GM18909 (cell line): ENCODE measurements around the gene COBLL1.
"Not testable (repeated sequence)": the region's sequence is repeated elsewhere in the genome, so short reads cannot be mapped to it uniquely, and the experiment has no call there.

Experiments used
- ATAC-seq: cut with Tn5 transposase; IDR thresholded peaks from one replicate; pipeline ENCODE4 v1.9.1; 2021; ENCODE audit warnings: mild to moderate bottlenecking; ENCODE audit not compliant: unreplicated experiment, poor library complexity

The COBLL1 gene, protein sequence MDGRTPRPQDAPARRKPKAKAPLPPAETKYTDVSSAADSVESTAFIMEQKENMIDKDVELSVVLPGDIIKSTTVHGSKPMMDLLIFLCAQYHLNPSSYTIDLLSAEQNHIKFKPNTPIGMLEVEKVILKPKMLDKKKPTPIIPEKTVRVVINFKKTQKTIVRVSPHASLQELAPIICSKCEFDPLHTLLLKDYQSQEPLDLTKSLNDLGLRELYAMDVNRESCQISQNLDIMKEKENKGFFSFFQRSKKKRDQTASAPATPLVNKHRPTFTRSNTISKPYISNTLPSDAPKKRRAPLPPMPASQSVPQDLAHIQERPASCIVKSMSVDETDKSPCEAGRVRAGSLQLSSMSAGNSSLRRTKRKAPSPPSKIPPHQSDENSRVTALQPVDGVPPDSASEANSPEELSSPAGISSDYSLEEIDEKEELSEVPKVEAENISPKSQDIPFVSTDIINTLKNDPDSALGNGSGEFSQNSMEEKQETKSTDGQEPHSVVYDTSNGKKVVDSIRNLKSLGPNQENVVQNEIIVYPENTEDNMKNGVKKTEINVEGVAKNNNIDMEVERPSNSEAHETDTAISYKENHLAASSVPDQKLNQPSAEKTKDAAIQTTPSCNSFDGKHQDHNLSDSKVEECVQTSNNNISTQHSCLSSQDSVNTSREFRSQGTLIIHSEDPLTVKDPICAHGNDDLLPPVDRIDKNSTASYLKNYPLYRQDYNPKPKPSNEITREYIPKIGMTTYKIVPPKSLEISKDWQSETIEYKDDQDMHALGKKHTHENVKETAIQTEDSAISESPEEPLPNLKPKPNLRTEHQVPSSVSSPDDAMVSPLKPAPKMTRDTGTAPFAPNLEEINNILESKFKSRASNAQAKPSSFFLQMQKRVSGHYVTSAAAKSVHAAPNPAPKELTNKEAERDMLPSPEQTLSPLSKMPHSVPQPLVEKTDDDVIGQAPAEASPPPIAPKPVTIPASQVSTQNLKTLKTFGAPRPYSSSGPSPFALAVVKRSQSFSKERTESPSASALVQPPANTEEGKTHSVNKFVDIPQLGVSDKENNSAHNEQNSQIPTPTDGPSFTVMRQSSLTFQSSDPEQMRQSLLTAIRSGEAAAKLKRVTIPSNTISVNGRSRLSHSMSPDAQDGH

DNA sequence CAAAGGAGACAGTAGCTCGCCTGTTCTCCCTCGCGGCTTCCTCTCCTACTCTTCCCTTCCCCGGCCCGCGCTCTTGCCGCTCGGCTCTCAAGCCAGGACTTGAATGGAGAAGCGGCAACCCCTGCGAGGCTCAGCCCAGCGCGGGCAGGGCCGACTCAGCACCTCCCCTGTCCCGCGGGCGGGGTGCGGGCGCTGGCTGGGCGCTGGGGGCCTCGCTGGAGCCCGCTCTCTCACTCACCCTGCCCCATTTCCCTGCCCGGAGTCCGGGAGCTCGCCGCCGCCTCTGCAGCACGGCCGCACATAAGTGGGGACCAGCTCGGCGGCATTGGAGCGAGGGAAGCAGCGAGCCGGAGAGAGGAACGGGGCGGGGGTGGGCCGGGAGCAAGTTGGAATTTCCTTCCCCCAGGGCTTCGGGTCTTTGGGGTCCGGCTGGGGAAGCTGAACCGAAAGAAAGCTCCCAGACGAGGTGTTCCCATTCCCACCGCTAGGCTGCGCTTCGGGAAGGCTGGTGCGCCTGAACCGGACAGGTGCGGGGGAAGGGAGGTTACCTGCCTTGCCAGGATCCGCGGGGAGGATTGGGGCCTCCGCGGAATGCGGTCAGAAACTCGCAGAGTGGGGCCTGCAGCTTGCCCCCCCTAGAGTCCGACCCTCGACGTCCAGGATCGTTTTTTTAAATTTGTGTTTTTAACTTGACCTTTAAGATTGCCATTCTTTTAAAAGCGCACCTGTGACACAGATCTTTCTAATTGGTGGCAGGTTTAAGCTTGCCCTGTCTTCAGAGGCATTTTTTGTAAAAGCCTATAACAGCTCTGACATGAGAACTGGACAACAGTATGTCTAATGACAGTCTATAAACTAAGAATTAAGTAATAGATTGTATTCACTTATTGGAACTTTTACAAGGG is at the start of gene COBLL1:
COBLL1 (minus strand) TSS at position 105 of the 905 bp plus-strand sequence. CDS start 627 bp downstream, outside the sequence.
- peak; percentile 71 for ATAC-seq

DNA sequence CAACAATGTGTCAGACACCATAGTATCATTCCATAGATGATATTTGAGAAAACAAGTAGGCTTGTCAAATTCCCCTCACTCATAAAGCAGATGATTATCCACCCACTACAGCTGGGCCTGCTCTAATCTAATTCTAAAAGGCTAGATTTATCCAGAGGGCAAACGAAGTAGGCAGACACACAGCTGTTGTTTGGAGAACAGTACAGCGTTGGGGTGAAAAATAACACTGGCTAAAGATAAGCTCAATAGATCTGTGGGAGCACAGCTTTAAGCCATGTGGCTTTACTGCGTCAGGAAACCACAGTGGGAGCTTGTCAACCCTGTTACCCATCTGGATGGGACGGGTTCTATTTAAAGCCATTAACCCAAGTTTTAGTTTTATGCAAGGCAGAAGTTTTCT is 48.9 kb upstream of the COBLL1 start:
- ATAC-seq, result no peak

DNA sequence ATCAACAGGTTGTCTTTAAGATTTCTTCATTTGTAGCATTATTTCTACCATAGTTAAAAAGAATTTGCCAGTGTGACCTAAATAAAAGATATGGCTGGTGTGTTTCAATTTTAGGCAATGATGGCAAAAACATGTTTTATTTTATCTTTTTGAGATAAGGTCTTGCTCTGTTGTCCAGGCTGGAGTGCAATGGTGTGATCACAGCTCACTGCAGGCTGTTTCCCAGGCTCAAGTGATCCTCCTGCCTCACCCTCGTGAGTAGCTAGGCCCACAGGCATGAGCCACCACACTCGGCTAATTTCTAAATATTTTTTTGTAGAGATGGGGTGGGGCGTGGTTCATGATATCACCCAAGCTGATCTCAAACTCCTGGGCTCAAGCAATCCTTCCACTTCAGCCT is 47.0 kb upstream of the COBLL1 start:
- ATAC-seq, result no peak

DNA sequence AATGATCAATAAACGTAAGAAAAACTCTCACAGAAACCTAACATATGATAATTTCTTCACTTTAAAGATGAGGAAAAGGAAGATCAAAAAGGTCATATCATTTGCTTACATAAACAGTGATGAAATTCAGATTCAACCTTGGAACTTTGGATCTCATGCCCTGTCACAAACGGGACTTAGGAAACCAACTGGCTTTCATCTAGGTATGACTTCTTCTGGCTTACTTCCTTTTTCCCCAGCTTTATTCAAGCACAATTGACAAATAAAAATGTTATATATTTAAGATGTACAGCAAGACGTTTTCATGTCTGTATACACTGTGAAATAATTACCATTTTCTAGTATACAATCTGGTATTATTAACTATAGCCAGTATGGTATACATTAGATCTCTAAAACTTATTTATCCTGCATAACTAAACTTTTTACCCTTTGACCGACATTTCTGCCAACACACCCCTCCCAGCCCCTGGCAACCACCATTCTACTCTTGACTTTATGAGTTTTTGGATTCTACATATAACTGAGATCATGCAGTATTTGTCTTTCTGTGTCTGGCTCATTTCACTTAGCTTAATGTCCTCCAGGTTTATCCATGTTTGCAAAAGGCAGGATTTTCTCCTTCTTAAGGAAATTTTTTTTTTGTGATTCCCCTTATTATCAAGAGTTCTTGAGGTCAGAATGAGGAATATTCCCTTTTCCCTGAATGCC is 46.0 kb upstream of the COBLL1 start:
- no peak for ATAC-seq

DNA sequence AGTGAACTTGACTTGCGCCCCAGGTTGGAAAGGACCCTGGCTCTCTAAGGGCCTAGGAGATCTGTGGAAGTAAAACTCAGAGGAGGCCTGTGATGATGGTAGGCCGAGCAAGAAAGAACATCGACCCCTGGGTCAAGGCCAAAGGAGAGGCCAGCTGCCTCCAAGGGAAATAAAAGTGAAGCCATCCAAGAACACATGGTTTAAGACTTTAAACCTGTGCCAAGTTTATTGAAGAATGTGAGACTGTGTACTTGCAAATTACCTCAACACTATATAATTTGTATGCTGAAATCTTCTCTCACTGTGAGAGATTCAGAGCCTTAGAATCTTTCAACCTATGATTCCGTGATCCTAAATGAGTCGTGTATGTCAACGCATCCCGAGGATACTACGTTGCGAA is 40.7 kb upstream of the COBLL1 start:
- ATAC-seq, result no peak

DNA sequence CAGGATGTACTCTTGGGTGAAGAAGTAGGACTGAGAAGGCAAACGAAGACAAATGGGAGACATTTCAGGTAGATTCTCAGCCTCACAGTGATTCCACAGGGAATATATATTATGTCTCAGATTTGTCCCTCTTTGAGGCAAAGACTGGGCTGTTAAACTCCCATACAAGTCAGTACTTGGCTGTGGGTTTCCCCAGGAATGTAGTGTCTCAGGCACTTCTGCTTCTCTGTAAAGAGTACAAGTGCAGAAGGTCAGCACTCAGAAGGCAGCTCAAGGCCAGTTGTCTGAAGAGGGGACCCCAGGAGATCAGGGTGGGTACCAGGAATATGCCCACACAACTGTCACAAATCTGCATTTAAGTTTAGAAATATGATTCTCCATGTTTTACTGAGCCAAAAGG is 39.9 kb upstream of the COBLL1 start:
- no peak for ATAC-seq

DNA sequence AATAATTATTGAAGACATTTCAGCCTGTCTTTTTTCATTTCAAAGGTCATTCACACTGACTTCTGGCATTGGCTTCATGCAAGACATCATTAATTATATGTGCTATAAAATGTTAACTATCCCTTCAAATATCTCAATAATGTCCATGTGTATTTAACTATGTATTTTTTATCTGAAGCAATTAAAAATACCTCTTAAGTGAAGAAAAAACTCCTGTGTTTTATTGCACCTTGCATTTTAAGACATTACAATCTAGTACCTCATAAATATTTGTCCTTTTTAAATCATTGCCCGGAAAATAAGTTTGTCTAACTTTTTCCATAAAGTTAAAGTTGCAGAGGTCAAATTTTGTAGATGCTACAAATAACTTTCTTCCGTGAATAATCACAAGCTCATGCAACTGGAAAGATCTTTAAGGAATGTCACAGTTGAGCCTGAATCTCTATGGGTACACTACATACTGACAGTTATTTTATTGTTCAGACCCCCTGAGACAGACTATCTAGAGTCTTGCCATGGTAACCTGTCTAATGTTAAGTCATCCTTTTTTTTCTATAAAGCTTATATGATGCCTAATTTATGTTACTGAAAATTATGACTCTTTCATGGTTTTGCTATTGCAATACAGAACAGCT is 38.4 kb upstream of the COBLL1 start:
- ATAC-seq, result no peak

DNA sequence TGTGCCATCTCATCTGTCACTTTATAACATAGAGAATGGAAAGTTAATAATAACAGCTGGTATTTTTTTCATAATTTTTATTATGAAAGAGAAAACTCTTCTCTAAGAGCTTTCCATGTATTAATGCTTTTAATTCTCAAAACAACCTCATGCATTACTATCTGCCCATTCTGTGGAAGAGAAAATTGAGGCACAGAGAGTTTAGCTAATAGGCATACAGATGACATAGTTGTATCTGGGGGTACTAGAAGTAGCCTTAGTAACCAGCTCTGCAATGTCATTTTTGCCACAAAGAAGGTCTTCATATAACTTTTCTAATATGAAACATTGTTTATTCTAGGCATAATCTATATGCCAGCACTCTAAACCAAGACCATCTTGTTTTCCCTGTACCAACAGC is 36.3 kb upstream of the COBLL1 start:
- no peak for ATAC-seq

DNA sequence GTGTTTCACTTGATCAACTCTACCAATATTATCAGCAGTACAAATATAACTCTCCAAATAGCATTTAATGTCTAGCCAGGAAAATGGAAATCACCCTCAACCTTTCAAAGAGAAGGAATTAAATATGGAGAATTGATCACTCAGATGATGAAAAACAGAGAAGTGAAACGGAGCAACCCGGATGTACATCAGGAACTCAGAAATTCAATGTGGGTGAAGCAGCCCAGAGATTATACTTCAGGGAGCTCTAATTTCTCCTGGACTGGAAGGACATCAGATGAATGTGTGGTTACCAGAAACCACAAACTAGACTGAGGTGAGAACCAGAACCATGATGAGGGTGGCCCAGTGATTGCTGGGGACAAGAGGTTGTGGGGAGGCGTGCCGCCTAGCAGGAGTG is 35.5 kb upstream of the COBLL1 start:
- ATAC-seq, result no peak

DNA sequence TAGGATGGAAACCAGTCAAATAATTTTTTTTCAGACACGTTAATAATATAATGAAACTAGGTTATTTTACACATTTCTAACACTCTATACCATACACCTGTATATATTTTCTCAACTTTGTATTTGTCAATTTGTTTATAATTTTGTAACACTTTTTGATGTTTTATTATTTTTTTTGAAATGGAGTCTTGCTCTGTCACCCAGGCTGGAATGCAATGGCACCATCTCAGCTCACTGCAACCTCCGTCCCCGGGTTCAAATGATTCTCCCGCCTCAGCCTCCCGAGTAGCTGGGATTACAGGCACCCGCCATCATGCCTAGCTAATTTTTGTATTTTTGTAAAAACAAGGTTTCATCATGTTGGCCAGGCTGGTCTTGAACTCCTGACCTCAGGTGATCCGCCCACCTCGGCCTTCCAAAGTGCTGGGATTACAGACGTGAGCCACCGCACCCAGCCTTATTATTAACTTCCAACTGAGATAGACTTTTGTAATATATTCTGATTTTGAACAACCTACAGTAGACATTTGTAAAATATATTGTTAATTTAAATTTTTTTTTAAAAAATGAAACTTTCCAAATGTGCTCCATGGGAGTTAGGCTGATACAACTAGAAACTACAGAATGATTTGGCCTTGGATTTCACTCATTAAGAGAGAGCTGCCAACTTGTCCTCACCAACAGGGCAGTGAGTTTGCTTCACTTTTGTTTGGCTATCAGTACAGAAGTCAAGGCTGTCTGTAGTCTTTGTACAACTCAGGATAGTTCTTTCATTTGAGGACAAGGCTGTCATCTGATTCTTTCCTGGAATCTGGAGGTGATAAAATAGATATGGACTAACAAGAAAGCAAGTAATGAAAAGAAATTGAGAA is 33.9 kb upstream of the COBLL1 start:
- no peak for ATAC-seq

DNA sequence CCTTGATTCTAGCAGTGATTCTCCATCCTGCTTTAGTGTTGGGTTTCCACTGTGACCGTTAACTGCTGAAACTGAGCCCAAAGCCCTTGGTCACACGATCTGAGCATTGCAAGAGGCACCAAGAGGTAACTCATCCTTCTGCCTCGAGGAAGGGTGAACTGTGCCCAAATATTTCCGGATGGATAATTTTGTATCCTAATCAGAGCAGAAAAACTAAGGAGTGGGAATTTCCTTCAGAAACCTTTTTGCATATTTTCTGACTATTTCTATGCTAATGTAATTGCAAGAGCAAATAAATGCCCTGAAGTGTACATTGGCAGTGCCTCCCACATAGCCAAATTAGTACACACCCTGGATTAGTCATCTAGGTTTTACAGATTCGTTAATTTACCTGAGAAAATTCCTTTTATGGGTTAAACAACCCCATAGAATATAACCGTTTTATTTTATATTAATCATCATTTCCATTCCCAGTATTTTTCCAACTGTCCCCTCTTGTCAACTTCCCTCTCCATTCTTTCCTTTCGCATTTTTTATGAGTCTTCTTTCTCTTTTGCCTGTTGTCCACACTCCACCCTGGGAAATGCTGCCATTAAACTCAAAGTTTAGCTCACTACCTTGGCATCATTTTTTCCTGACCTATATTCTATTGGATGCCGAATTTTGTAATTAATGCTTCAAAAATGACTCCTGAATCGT is 31.7 kb upstream of the COBLL1 start:
- no peak for ATAC-seq

DNA sequence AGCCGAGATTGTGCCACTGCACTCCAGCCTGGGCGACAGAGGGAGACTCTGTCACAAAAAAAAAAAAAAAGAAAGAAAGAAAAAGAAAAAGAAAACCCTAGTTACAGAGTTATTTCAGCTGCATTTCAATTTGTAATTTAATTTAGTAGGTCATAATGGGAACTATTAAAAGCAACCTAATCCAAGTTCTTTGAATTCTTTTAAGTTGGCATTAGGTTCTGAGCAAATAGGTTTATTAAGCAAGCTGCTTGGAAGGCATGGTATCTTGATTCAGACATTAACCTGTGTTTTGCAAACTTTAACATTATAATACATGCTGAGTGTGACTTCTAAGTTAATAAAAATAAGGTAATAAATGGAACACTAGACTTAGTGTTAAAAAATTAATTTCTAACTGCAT is 29.8 kb upstream of the COBLL1 start:
- ATAC-seq, result no peak

DNA sequence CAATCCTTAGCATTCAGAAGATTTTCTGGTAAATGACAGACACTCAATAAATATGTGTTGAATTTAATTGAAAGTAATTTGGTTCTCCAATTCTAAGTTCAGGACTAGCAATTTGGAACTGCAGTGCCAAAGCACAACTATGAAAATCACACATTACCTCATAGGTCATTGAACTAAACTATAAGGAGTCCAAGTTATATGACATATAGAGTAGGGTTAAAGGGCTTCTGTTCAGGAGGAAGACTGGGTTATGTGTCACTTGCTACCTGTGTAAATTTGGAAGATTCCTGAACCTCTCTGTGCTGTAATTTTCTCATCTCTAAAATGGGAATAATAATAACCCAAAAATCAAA is 27.8 kb upstream of the COBLL1 start:
- ATAC-seq, result no peak

DNA sequence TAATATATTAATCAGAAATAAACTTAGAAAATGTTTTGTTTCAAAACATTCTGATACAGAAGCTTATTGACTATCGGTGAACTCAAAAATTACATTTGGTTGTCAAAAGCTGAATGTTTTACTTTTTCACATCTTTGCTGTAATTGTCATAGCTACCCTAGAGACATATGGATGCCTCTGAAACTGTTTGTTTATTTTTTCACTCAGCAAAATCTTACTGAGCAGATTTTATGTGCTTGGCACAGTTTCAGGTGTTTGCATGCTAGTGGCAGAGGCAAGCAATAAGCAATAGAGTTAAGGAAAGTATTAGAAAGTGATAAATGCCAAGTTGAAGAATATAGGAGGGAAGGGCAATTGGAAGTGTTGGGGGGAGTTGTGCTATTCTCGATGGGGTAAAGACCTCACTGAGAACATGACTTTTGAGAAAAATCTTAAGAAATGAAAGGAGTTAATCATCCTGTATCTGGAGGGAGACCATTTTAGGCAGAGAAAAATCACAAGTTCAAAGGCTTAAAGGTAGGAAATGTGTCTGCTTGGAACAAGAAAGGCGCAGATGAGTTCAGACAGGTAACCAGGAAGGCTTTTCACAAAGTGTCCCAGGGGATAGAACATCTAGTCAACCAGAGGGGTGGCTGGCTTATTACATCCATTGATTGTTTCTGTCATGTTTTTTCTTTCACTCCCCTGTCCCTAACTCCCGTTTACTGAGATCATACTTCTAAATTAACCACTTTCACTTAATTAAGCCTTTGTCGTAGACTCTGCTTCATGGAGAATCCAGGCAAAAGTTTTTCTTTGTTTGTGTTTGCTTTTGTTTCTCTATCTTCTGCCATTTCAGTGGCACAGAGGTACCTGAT is 27.2 kb upstream of the COBLL1 start:
- ATAC-seq, result no peak

DNA sequence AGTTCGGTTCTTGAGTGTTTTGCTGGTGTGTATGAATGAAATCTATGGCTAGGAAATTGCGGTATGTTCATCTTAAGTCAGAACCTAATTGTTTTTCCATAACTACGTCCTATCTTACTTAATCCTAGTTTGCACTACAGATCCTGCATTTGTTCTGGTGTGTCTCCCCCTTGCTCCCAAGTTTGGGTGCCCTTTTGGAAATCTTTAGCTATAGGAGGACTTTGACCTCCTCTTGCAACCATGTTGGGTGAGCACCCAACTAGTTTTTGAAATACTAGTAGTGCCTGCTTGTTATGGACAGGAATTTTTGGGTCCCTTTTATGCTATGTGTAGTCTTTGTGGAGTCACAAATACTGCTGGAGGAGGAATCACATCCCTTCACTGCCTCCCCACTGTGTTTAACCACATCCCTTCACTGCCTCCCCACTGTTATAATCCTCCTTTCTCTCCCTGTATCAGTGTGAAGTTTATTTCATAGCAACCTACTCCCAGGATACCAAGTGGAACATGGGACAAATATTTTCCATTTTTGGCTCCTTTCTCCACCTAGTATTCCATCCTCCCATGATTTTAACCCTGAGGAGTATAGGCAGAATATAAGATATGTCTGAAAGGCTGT is 26.3 kb upstream of the COBLL1 start:
- no peak for ATAC-seq

DNA sequence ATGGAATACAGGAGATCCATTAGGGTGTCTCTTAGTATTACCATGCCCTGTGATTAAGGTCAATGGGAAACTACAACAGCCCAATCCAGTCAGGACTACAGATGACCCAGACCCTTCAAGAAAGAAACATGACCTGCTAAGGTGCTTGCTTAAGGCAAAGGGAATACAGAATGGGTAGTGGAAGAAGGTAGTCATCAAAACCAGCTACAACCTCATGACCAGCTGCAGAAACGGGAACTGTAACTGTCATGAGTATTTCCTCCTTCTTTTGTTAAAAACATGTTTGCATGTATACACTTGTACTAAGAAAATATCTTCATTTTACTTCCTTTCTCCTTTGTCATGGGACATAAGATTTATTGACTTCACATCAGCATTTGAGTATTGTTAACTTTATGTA is 24.8 kb upstream of the COBLL1 start:
- not testable (repeated sequence) for ATAC-seq
